ENCODE measurements around the gene ARVCF. TPM values are rescaled to one million over a fixed set of nuclear protein-coding genes. Genes with fewer than 3 reads are reported as not detected.

ARVCF gene
- total RNA-seq, 4 donors from 2014 or later, result 32.5 to 61.5 (median 39.5) TPM

GRCh38 chr22:19974935-19975706 is 41.5 kb downstream of the ARVCF start:
- ATAC-seq, result no peak
- 40 to 64% methylated on average over 2 to 7 of the region's 13 CpGs for WGBS, 2 donors (ENCODE audit: low coverage in 1 of 2)
- no peak overlapping the region for H3K4me3 ChIP-seq
- peak overlapping the region in 3 of 4 donors; percentile 17 to 38 (median 33) for H3K27ac ChIP-seq
- H3K9me3 ChIP-seq, result no peaks in the 10 kb centered on the region
- peaks cover 0 to 74% of the 10 kb centered on the region in 2 donors for H3K36me3 ChIP-seq
- TF ChIP-seq POLR2A (IDR thresholded peaks at IDR 0.05), result no peak
- no peak for TF ChIP-seq CTCF (IDR thresholded peaks at IDR 0.05)
- no peak for TF ChIP-seq EP300 (IDR thresholded peaks at IDR 0.05)
- no peak for TF ChIP-seq POLR2AphosphoS5 (IDR thresholded peaks at IDR 0.05)
- no peaks in the 10 kb centered on the region for H3K27me3 ChIP-seq
- peaks cover 0 to 28% (median 12%) of the 10 kb centered on the region in 3 donors for H3K4me1 ChIP-seq

- peaks cover 0 to 74% of the 10 kb centered on the region in 2 donors for H3K36me3 ChIP-seq
- 58% methylated on average over 3 of the region's 11 CpGs; no CpG with 5 or more reads in 1 of the 2 donors for WGBS, 2 donors (ENCODE audit: low coverage in 1 of 2)
- peak overlapping the region in 3 of 4 donors; percentile 17 to 38 (median 33) for H3K27ac ChIP-seq
Measured at GRCh38 chr22:19974268-19974861, 42.3 kb downstream of the ARVCF start.

GRCh38 chr22:19973551-19974267 is 42.9 kb downstream of the ARVCF start:
- no peak overlapping the region for H3K4me3 ChIP-seq
- no peak for ATAC-seq
- H3K4me1 ChIP-seq, result peaks cover 0 to 28% (median 12%) of the 10 kb centered on the region in 3 donors
- no peak for TF ChIP-seq POLR2AphosphoS5 (IDR thresholded peaks at IDR 0.05)
- no peak for TF ChIP-seq EP300 (IDR thresholded peaks at IDR 0.05)
- no peak for TF ChIP-seq CTCF (IDR thresholded peaks at IDR 0.05)
- no peak for TF ChIP-seq POLR2A (IDR thresholded peaks at IDR 0.05)
- no peaks in the 10 kb centered on the region for H3K9me3 ChIP-seq
- peaks cover 0 to 74% of the 10 kb centered on the region in 2 donors for H3K36me3 ChIP-seq
- H3K27ac ChIP-seq, result no peak overlapping the region
- H3K27me3 ChIP-seq, result no peaks in the 10 kb centered on the region
- 100% methylated on average over 2 of the region's 46 CpGs; no CpG with 5 or more reads in 1 of the 2 donors for WGBS, 2 donors (ENCODE audit: low coverage in 1 of 2)

More at GRCh38 chr22:19974268-19974861, 42.3 kb downstream of the ARVCF start:
- peak; percentile 16 for ATAC-seq
- Histone ChIP-seq H3K4me1 (peaks cover 0 to 28% (median 12%) of the 10 kb centered on the region in 3 donors), H3K4me3 (no peak overlapping the region), H3K9me3 (no peaks in the 10 kb centered on the region), H3K27me3 (no peaks in the 10 kb centered on the region)
- TF ChIP-seq POLR2A (IDR thresholded peaks at IDR 0.05) (no peak), EP300 (IDR thresholded peaks at IDR 0.05) (no peak)

GRCh38 chr22:19972652-19973550 is 43.7 kb downstream of the ARVCF start:
- ATAC-seq, result no peak
- H3K4me3 ChIP-seq, result no peak overlapping the region
- no peaks in the 10 kb centered on the region for H3K27me3 ChIP-seq
- H3K36me3 ChIP-seq, result peaks cover 0 to 74% of the 10 kb centered on the region in 2 donors
- 60 to 96% methylated on average over 1 to 16 of the region's 50 CpGs for WGBS, 2 donors (ENCODE audit: low coverage in 1 of 2)
- H3K27ac ChIP-seq, result peak overlapping the region in 1 of 4 donors; percentile 33
- no peaks in the 10 kb centered on the region for H3K9me3 ChIP-seq
- TF ChIP-seq CTCF (IDR thresholded peaks at IDR 0.05) (no peak), EP300 (IDR thresholded peaks at IDR 0.05) (no peak), POLR2A (IDR thresholded peaks at IDR 0.05) (no peak), POLR2AphosphoS5 (IDR thresholded peaks at IDR 0.05) (no peak)
- peaks cover 0 to 28% (median 12%) of the 10 kb centered on the region in 3 donors for H3K4me1 ChIP-seq

Measured in gastroesophageal sphincter (tissue), 4 donors.